K562 (cell line): Measurements from ENCODE around the gene SERPIND1. TPM values are rescaled to one million over a fixed set of nuclear protein-coding genes. Genes with fewer than 3 reads are reported as not detected.

Source experiments
- ARHGAP35 ChIP-seq: fragments of 450-650 bp; IDR thresholded peaks from 2 replicates; pipeline ENCODE4 v1.6.1; 2018; ENCODE audit not compliant: partially characterized antibody
- ASH1L ChIP-seq: fragments of 450-650 bp; IDR thresholded peaks from 2 replicates; pipeline ENCODE4 v1.6.1; 2018; ENCODE audit warnings: borderline replicate concordance, mild to moderate bottlenecking, low read depth; ENCODE audit not compliant: partially characterized antibody
- ATF1 ChIP-seq, 2 experiments: fragments of 450-650 bp in 1 of 2; IDR thresholded peaks; 2 replicates each; pipeline ENCODE4 v1.6.1; 2016; ENCODE audit warnings: missing compliant biosample characterization in 1 of 2, missing genetic modification characterization in 1 of 2
- CBFB ChIP-seq: sonication (generic); formaldehyde crosslinking; IDR thresholded peaks from 2 replicates; pipeline ENCODE4 v1.4.0; 2020; ENCODE audit warnings: mild to moderate bottlenecking, missing genetic modification reagents
- FIP1L1 ChIP-seq: fragments of 200-400 bp; formaldehyde crosslinking; IDR thresholded peaks from 2 replicates; pipeline ENCODE4 v1.6.1; 2018; ENCODE audit warnings: mild to moderate bottlenecking, low read depth, low read length; ENCODE audit not compliant: poor library complexity, severe bottlenecking
- FOXM1 ChIP-seq, 2 experiments: fragments of 450-650 bp in 1 of 2; sonication (generic) in 1 of 2; formaldehyde crosslinking in 1 of 2; IDR thresholded peaks; 2 replicates each; pipeline versions ENCODE4 v1.6.1 to v1.9.0; 2017 to 2022; ENCODE audit warnings: low read depth in 2 of 2, mild to moderate bottlenecking in 2 of 2, missing genetic modification reagents in 1 of 2, moderate library complexity in 1 of 2
- HNRNPUL1 ChIP-seq: fragments of 200-400 bp; formaldehyde crosslinking; IDR thresholded peaks from 2 replicates; pipeline ENCODE4 v1.6.1; 2017; ENCODE audit warnings: low read length
- HOMEZ ChIP-seq: fragments of 250-450 bp; sonication (Bioruptor Pico); IDR thresholded peaks from 2 replicates; pipeline ENCODE4 v1.4.0; 2020; ENCODE audit warnings: mild to moderate bottlenecking, moderate library complexity
- ID3 ChIP-seq, 2 experiments: fragments of 250-450 bp in 1 of 2; fragments of 450-650 bp in 1 of 2; sonication (Bioruptor Pico) in 1 of 2; IDR thresholded peaks; 2 replicates each; pipeline versions ENCODE4 v1.6.1 to v1.8.0; 2016 to 2021; ENCODE audit warnings: mild to moderate bottlenecking in 2 of 2, moderate library complexity in 2 of 2, missing compliant biosample characterization in 1 of 2, missing genetic modification characterization in 1 of 2
- IRF2 ChIP-seq: sonication (generic); formaldehyde crosslinking; IDR thresholded peaks from 2 replicates; pipeline ENCODE4 v1.8.1; 2022; ENCODE audit warnings: mild to moderate bottlenecking, missing genetic modification reagents
- LEF1 ChIP-seq: fragments of 450-650 bp; IDR thresholded peaks from 2 replicates; pipeline ENCODE4 v1.6.1; 2016; ENCODE audit warnings: mild to moderate bottlenecking
- MTA1 ChIP-seq: fragments of 450-650 bp; IDR thresholded peaks from 2 replicates; pipeline ENCODE4 v1.6.1; 2017; ENCODE audit warnings: borderline replicate concordance
- RBBP5 ChIP-seq: fragments of 200-600 bp; sonication (generic); IDR thresholded peaks from 2 replicates; pipeline ENCODE4 v1.6.1; 2012; ENCODE audit warnings: borderline replicate concordance, mild to moderate bottlenecking, low read length, control low read depth, inconsistent platforms; ENCODE audit not compliant: insufficient read depth, poor library complexity, severe bottlenecking
- SIX5 ChIP-seq, 2 experiments: IDR thresholded peaks; 2 replicates each; pipeline ENCODE4 v1.6.1; 2011; ENCODE audit warnings: low read length in 2 of 2, borderline replicate concordance in 1 of 2, low read depth in 1 of 2, mild to moderate bottlenecking in 1 of 2, moderate library complexity in 1 of 2; ENCODE audit not compliant: insufficient read depth in 1 of 2
- SP2 ChIP-seq: IDR thresholded peaks from 2 replicates; pipeline ENCODE4 v1.6.1; 2011; ENCODE audit warnings: mild to moderate bottlenecking, low read depth, low read length, moderate library complexity; ENCODE audit not compliant: poor library complexity, severe bottlenecking; ENCODE audit errors: extremely low read depth
- THRB ChIP-seq: fragments of 450-650 bp; formaldehyde crosslinking; conservative IDR thresholded peaks from 2 replicates; pipeline ENCODE4 v1.4.0; 2022; ENCODE audit warnings: mild to moderate bottlenecking, missing genetic modification characterization
- ZNF175 ChIP-seq: fragments of 200-800 bp; sonication (Bioruptor generic); IDR thresholded peaks from 2 replicates; pipeline ENCODE4 v1.6.1; 2016; ENCODE audit warnings: low read depth, mild to moderate bottlenecking, missing genetic modification characterization, missing compliant biosample characterization
- ZNF764 ChIP-seq: fragments of 250-450 bp; sonication (Bioruptor Pico); IDR thresholded peaks from 2 replicates; pipeline ENCODE4 v1.4.0; 2020; ENCODE audit warnings: low read depth, mild to moderate bottlenecking, moderate library complexity
- polyA plus RNA-seq, 8 experiments: library from polyadenylated mRNA; depleted of rRNA in 4 of 8; stranded (reverse) in 5 of 8; unstranded in 3 of 8; fragments of >200 nt; fragmentation: Nextera tagmentation in 2 of 8; fragmentation: Illumina TruSeq in 1 of 8; extraction: Ambion mirVana in 2 of 8; extraction: Trizol in 1 of 8; gene quantifications; 2 replicates each; pipeline versions ENCODE4 v1.2.1 to v1.2.3, GENCODE V29; 2011 to 2014; ENCODE audit warnings: inconsistent platforms in 1 of 8, missing spikeins in 1 of 8
- total RNA-seq, 7 experiments: library from RNA; depleted of rRNA in 6 of 7; stranded (reverse); fragments of >200 nt in 6 of 7; fragmentation: Illumina TruSeq in 2 of 7; extraction: Trizol in 2 of 7; gene quantifications; 2 replicates each; pipeline versions ENCODE4 v1.2.1 to v1.2.3, GENCODE V29; 2011 to 2021; ENCODE audit warnings: low replicate concordance in 1 of 7
- TF ChIP-seq, protein P1 (sequence below), 3 experiments: IDR thresholded peaks in 2 of 3; conservative IDR thresholded peaks in 1 of 3; 2 replicates each; pipeline ENCODE4 v1.5.1; 2011 to 2012; ENCODE audit warnings: low read length in 3 of 3, mild to moderate bottlenecking in 3 of 3, control low read depth in 2 of 3, improper control_type of control experiment in 1 of 3, inconsistent platforms in 1 of 3, low read depth in 1 of 3, mixed read lengths in 1 of 3, moderate library complexity in 1 of 3; ENCODE audit not compliant: insufficient read depth in 2 of 3
- TF ChIP-seq, protein P2 (sequence below): fragments of 250-450 bp; sonication (Bioruptor Pico); IDR thresholded peaks from 2 replicates; pipeline ENCODE4 v1.8.0; 2022; ENCODE audit warnings: moderate library complexity, mild to moderate bottlenecking, inconsistent platforms

Gene SERPIND1
- total and polyA plus RNA-seq, 9 of the 15 experiments (the other 6 are each of a cell fraction or from before 2014, with no cell fraction given) = 0.04 to 0.11 (median 0.09) TPM; not detected in 6

- TF ChIP-seq SP2 (no peak), FOXM1 (IDR thresholded peaks at IDR 0.05; ENCODE audit: low read depth) (no peak), FOXM1 (CRISPR knock-in tag; IDR thresholded peaks at IDR 0.05; ENCODE audit: low read depth) (no peak), RBBP5 (no peak), FIP1L1 (no peak), IRF2 (CRISPR knock-in tag) (peak; percentile 85), ARHGAP35 (no peak), ASH1L (no peak), CBFB (CRISPR knock-in tag) (peak; percentile 68; the same call in 1 of the 2 replicates), ZNF175 (CRISPR knock-in tag) (no peak), ZNF764 (CRISPR knock-in tag) (no peak; the same call in 1 of the 2 replicates), MTA1 (no peak), HOMEZ (no peak), THRB (CRISPR knock-in tag) (no peak), LEF1 (no peak), ATF1 (CRISPR knock-in tag; IDR thresholded peaks at IDR 0.05) (0 out of 2 replicates have a peak, but pooled peaks have one; percentile 3), ATF1 (tag; IDR thresholded peaks at IDR 0.05) (no peak), ID3 (CRISPR knock-in tag; IDR thresholded peaks at IDR 0.05) (no peak), ID3 (tag; IDR thresholded peaks at IDR 0.05) (no peak), SIX5 (IDR thresholded peaks at IDR 0.05; ENCODE audit: borderline replicate concordance in 1 of 2, insufficient read depth in 1 of 2, low read depth in 1 of 2, low read length in 2 of 2) (peak in 1 of 2 experiments; percentile 16; a peak in 1 of 4 replicates), HNRNPUL1 (no peak)
- TF ChIP-seq, protein P1, sequence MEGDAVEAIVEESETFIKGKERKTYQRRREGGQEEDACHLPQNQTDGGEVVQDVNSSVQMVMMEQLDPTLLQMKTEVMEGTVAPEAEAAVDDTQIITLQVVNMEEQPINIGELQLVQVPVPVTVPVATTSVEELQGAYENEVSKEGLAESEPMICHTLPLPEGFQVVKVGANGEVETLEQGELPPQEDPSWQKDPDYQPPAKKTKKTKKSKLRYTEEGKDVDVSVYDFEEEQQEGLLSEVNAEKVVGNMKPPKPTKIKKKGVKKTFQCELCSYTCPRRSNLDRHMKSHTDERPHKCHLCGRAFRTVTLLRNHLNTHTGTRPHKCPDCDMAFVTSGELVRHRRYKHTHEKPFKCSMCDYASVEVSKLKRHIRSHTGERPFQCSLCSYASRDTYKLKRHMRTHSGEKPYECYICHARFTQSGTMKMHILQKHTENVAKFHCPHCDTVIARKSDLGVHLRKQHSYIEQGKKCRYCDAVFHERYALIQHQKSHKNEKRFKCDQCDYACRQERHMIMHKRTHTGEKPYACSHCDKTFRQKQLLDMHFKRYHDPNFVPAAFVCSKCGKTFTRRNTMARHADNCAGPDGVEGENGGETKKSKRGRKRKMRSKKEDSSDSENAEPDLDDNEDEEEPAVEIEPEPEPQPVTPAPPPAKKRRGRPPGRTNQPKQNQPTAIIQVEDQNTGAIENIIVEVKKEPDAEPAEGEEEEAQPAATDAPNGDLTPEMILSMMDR (IDR thresholded peaks at IDR 0.05 in 2 of 3, conservative IDR thresholded peaks at IDR 0.05 in 1 of 3; ENCODE audit: insufficient read depth in 2 of 3, low read depth in 1 of 3, low read length in 3 of 3) = 0 out of 6 replicates have a peak, but pooled peaks of 1 of the 3 experiments have one; percentile 6
- TF ChIP-seq, protein P2, sequence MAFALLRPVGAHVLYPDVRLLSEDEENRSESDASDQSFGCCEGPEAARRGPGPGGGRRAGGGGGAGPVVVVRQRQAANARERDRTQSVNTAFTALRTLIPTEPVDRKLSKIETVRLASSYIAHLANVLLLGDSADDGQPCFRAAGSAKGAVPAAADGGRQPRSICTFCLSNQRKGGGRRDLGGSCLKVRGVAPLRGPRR (CRISPR knock-in tag) = no peak
Observed at GRCh38 chr22:20752104-20752741, 21.7 kb upstream of the SERPIND1 start (continued).
